NCI-H460 (cell line): Measurements from ENCODE around the gene CAPS. TPM values are rescaled to one million over a fixed set of nuclear protein-coding genes. Genes with fewer than 3 reads are reported as not detected.
A peak's percentile ranks its signal among the peaks of the same experiment; 100 is the strongest.
"Not testable (repeated sequence)": the region's sequence is repeated elsewhere in the genome, so short reads cannot be mapped to it uniquely, and the experiment has no call there.

Experiments
- DNase-seq: peaks from one replicate; pipeline ENCODE4 v3.0.0-alpha.2; 2016; ENCODE audit warnings: low read depth; ENCODE audit errors: extremely low read depth
- polyA plus RNA-seq: library from polyadenylated mRNA; depleted of rRNA; stranded (reverse); fragments of >200 nt; gene quantifications from 2 replicates; pipeline ENCODE4 v1.2.3, GENCODE V29; 2014; cell fraction: nucleus; rRNA removed
- total RNA-seq: library from RNA; depleted of rRNA; stranded (reverse); fragments of >200 nt; shearing (Covaris generic); gene quantifications from 2 replicates; pipeline ENCODE4 v1.2.3, GENCODE V29; 2014; rRNA removed

The CAPS gene
- total RNA-seq: 2.1 and 2.9 TPM in 2 replicates
- 6.1 and 11.6 TPM in 2 replicates for polyA plus RNA-seq

GRCh38 chr19:5913739-5914357, at the start of gene CAPS:
TSS of gene CAPS (plus strand) at chr19:5914254. CDS start at chr19:5914407, 153 bp downstream.
- DNase-seq: peak; percentile 23

GRCh38 chr19:5864725-5865486, 49.1 kb upstream of the CAPS start:
- DNase-seq: no peak

- DNase-seq: no peak
Measured at GRCh38 chr19:5865772-5866171, 48.3 kb upstream of the CAPS start.

- DNase-seq: no peak
Measured at GRCh38 chr19:5867201-5868136, 46.6 kb upstream of the CAPS start.

GRCh38 chr19:5870986-5871394, 43.1 kb upstream of the CAPS start:
- no peak for DNase-seq

GRCh38 chr19:5873617-5874199, 40.3 kb upstream of the CAPS start:
- DNase-seq: no peak

DNA sequence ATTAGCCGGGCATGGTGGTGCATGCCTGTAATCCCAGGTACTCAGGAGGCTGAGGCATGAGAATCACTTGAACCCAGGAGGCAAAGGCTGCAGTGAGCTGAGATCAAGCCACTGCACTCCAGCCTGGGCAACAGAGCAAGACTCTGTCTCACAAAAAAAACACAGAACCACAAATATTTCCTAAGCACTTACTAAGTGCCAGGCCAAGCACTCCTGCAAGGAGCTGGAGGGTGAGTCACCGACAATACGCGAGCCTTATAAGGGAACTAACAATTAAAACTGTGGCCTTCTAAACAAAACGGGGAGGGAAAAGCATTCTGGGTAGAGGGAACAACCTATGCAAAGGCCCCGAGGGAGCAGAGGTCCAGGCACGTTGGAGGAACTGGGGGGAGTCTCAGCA, 39.6 kb upstream of the CAPS start:
- not testable (repeated sequence) for DNase-seq

GRCh38 chr19:5877427-5877826, 36.6 kb upstream of the CAPS start:
- DNase-seq: no peak

GRCh38 chr19:5877882-5878281, 36.2 kb upstream of the CAPS start:
- no peak for DNase-seq

DNA sequence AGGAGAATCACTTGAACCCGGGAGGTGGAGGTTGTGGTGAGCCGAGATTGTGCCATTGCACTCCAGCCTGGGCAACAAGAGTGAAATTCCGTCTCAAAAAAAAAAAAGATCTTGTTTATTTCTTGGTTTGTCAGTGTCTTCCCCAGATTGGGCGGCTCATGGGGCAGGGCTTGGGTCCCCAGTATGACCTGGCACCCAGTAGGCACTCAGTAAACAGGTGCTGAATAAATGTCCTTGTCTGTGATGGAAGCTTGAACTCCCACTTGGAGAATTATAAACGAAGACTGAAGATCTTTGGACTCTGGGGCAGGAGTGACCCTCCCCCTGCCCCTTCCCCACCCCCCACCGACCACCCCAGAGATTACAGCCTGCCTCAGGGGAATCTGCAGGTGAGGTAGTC, 33.9 kb upstream of the CAPS start:
- DNase-seq: no peak

- no peak for DNase-seq
Measured at GRCh38 chr19:5880604-5881078, 33.4 kb upstream of the CAPS start.

DNA sequence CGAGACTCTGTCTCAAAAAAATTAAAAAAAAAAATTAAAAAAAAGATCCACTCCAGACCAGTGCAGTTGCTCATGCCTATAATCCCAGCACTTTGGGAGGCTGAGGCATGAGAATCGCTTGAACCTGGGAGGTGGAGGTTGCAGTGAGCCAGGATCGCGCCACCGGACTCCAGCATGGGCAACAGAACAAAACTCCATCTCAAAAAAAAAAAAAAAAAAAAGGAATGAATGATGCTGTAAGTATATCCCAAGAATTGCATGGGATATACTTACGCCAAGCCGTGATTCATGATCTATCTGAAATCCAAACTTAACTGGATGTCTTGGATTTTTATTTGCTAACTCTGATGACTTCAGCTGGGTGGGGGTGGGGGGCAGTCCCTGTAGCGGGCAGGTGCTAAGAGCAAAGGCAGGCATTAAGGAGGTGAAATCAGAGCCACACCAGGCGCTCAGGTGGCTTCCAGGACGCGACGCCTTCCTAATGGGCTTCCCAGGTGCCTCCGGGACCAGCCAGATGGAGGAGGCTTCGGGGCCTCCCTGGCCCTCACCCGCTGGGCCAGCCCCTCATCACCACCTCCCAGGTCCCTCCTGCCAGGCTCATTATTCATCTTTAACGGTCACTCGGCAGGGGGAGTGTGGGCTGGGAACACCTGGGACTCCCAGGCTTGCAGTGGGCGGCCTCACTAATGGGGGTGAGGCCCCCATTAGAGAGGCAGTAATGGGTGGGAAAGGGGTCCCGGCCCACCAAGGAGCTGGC, 32.3 kb upstream of the CAPS start:
- no peak for DNase-seq

DNA sequence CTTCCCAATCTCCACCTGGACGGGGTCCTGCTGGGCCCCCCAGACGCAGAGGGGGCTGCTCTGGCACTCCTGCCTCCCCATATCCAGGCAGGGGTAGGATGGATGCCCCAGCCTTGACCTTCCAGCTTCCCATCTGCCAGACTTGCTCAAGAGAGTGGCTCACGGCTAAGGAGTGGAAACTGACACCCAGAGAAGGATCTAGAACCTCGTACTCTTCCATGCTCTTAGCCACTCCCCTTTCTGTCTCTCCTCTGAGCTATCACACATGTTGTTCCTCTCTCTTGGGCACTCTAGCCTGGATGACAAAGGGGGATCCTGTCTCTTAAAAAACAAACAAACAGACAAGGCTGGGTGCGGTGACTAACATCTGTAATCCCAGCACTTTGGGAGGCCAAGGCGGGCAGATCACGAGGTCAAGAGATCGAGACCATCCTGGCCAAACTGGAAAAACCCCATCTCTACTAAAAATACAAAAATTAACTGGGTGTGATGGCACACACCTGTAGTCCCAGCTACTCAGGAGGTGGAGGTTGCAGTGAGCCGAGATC, 31.6 kb upstream of the CAPS start:
- DNase-seq: no peak

GRCh38 chr19:5883157-5883873, 30.7 kb upstream of the CAPS start:
- not testable (repeated sequence) for DNase-seq

GRCh38 chr19:5884065-5884811, 29.8 kb upstream of the CAPS start:
- not testable (repeated sequence) for DNase-seq

DNA sequence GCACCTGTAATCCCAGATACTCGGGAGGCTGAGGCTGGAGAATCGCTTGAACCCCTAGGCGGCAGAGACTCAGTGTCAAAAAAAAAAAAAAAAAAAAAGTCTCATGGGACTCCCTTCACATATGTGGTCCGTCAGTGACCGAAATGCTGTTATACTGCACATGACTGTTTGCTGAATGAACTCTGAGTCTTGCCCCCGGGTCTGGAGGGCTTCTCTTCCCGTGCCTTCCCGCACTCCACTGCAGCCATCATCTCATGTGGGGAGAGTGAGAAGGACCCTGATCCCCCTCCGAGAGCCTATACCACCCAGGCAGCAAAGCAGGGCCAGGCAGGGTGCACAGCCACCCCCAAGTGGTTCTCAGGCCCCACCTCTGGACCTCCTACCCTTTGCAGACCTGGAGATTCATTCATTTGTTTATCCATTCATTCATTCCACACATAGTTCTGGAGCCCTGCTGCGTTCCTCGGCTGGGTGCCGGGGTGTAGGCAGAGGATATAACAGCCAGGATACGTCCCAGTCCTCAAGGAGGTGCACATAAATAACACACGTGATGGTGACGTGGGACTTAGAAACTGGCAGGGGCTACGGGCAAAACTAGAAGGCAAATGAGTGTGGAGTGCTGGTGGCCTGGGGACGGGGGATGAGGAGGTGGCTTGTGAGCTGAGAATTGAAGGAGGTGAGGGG, 24.6 kb upstream of the CAPS start:
- no peak for DNase-seq

DNA sequence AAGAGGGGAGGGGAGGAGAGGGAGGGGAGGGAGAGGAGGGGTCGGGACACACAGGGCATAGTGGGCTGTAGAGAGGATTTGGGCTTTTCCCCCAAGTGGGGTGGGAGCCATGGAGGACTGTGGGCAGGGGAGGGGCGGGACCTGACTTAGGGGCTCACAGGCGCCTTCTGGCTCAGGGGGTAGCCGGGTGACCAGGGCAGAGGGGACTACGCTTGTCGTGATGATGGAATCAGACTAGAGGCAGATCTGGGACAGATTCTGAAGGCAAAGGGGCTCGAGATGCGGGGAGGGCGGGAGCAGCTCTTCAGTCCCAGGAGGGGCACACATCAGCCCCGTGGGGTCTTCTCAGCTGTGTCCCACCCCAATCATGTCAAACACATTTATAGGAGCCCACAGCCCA, 24.0 kb upstream of the CAPS start:
- DNase-seq: no peak

- no peak for DNase-seq
Measured at GRCh38 chr19:5891572-5891937, 22.5 kb upstream of the CAPS start.
